ENCODE data around the gene CYP19A1.

The CYP19A1 gene

DNA sequence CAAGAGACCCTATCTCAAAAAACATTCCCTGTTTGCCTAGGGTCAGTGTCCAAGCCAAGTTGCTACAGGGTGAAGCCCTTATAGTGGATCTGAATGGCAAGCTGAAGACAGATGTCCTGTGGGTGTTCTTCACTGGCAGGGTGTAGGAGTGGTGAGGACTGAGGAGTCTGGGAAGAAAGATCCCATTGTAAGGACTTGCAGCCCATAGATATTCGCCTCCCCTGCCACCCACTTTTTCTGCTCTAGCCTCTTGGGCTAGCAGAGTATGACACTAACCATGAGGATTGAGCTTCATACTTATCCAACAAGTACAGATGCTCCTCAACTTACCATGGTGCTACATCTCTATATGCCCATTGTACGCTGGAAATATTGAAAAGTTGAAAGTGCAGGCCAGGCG lies 13.2 kb downstream of the CYP19A1 start:
- no peak for DNase-seq (ENCODE audit: low read depth in 2 of 2)

DNA sequence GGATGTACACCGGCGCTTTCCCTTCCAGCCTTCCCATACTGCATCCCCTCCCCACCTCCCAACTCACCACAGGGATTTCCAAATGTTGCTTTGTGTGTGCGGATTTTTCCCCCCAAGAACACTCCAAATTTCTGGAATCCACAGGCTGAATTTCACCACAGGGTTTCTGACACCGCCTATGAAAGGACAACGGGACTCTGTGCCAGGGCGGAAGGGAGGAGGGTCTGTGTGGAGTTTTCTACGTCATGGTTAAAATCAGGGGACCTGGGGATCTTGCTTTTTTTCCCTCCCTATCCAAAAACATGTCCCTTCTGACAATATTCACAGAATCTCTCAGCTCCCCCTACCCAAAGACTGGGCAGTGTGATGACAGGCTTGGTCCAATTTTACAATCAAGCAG lies 14.6 kb downstream of the CYP19A1 start:
- no peak for DNase-seq (ENCODE audit: low read depth in 2 of 2)

DNA sequence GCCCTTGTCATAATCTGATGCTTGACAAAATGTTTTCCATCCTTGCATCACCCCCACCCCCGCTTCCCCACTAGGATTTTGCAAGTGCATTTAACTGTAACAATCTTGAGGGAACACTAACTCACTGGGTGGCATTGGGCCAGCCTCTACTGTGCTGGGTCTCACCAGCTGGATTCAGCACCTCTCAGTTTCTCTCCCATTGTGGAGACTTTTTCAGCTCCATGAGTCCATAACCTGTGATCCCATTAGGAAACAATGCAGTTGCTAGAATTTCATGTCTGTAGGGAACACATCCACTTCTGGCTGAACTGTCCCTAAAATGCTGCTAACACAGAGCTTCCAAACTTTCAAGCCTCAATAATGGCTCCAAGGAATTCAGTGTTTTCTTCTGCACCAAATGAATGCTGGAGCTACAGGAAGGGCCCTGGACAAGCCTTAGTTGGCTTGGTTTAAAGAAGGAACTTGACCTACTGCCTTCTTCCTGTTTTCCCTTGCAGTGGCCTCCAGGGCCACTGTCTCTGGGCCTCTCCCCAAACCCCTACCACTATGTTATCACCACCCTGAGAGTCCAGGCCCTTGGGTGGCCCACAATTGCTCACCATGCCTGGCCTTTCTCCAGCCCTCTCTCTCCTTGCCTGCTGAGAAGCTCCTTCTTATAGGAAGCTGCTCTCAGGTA lies 15.6 kb downstream of the CYP19A1 start:
- DNase-seq (ENCODE audit: low read depth in 2 of 2) = no peak

DNA sequence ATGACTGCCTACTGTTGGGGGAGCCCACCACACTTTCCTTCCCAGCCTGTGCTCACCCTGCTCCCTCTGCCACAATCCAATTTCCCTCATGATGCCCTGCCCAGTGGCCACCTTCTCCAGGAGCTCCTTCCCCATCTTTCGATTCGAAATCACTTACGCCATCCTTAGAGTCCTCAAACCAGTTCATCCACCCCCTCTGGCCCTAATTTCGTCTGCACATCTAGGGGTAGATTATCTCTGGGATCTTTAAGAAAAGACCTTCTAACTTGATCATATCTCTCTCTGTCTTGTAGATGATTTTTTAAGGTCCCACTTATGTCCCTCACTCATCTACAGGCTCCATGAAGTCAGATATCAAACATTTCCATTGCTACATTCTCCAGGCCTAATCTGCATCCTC lies 17.1 kb downstream of the CYP19A1 start:
- DNase-seq (ENCODE audit: low read depth in 2 of 2) = no peak

DNA sequence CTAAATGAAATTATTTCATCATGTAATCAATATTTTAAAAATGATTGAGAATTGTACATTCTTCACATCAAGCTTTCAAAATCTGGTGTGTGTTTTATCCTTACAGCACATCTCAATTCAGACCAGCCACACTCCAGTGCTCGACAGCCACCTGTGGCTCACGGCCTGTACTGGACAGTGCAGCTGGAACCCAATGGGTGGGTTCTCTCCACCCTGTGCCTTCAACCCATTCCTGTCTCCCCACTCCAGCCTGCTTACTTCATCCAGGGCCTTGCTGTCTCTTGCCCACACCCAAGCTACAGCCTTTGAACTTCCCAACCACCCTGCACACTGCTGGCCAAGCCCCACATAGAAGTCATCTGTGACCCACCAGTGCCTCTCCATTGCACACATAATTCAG lies 17.6 kb downstream of the CYP19A1 start:
- DNase-seq (ENCODE audit: low read depth in 2 of 2) = no peak

DNA sequence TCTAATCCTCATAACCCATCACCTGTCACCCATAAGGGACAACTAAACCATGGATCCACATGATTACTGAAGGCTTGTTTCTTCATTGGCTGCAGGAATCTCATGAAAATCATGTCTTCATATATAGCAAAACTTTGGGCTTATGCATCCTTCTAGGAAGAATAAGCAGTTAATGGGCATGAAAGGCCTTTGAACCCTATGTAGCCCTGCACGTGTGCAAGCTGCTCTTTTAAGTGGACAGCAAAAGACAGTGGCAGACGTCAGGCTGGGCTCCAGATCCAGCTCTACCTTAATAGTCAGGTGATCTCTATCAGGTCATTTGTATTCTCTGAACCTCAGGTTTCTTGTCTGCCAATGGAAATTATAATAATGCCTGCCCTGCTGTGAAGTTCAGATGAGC lies 18.9 kb downstream of the CYP19A1 start:
- no peak for DNase-seq (ENCODE audit: low read depth in 2 of 2)

DNA sequence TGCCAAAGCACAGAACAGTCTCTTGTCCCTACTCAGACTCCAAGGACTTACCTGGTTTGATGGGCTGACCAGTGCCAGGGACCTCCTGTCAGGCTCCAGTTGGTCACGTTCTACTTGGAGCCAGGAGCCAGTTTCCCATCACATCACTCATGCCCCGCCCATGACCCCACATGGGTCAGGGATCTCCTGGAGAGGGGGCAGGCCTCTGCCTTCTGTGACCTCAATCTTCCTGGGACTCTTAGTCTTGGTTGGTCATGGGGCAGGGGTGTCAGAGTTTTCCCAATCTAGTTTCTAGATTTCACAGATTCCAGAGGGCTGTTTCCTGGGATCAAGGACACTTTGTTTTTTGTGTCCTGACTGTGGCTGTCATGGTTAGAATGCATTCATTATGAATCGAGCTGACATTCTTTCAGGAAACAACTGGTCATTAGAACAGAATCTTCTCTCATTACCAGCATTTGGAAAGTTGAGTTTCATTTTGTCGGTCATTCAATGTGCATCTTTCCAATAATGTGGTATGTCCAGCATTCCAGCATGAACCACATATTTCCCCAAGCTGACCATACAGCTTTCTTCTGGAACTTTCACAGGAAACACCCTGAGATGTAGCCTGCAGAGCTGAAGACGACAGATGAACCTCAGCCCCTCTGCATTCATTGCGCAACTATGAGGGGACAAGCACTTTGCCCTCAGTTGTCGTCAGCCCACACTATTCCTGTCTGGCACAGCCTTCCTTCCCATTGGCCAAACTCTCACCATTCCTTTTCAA lies 19.8 kb downstream of the CYP19A1 start:
- no peak for DNase-seq (ENCODE audit: low read depth in 2 of 2)

DNA sequence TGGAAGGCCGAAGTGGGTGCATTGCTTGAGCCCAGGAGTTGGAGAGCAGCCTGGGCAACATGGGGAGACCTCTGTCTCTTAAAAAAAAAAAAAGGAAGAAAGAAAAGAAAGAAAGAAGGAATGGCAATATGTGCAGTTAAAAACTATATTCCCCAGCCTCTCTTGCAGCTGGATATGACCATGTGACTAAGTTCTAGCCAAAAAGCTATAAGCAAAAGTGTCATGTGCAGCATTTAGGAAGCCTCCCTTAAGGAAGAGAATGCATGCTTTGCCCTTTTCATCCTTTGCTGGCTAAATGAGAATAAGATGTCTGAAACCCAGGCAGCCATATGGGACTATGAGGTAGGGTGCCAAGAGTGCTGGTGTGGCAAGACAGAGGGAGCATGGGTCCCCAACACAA lies 21.8 kb downstream of the CYP19A1 start:
- no peak for DNase-seq (ENCODE audit: low read depth in 2 of 2)

DNA sequence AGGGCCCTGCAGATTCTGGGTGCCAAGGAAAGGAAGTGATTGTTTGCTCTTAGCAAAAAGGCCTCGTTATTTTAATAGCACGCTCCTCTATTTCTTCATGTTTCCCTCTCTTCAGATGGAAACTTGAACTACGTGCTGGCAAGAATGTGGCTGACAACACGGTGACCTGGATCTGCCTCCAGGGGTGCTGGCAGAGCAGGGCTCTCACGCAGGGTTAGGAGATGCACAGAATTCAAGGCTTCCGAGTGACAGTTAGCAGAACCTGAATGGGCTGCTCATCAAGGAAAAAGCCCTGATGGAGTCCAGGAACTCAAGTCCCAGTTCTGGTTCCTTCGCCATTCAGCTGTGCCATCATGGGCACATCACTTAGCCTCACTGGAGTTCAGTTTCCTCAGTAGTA lies 22.7 kb downstream of the CYP19A1 start:
- no peak for DNase-seq (ENCODE audit: low read depth in 2 of 2)

DNA sequence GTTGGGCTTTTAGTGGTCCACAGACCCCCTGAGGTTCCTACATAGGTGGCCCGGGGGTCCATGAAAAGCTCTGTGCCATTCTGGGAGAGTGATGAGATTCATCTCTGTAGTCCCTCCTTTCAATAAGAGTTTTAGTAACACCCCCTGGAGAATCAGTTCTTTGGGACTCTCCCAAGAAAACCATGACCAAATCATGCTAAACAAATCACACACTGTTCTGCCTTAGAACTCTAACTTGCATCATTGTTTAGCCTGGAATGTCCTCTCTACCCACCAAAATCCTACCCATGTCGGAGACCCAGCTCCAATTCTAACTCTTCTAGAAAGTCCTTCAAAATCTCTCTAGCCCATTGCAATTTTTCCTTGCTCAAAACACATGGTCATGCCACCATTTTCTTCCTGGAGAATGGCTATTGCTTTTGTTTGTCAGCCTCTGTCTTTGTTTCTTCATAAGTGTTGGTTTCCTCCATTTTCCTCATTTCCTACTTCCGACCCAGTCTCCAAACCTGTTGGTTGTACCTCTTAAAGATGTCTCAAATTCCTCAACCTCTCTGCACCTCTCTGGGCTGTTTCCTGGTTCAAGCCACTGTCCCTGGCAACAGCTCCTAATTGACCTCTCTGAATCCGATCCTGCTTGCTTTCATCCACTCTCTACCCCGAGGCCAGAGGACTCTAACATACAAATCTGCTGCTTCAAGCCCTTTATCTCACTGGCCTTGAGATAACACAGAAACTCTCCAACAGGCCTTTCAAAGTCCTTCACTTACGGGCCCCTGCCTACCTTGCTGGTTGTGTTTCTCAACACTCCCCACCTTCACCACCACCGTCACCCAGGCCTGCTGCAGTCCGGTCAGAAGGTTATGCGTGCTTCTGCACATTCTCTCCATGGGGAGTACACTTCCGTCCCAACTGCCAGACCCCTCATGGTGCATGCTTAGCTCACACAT lies 23.7 kb downstream of the CYP19A1 start:
- DNase-seq (ENCODE audit: low read depth in 2 of 2) = no peak

DNA sequence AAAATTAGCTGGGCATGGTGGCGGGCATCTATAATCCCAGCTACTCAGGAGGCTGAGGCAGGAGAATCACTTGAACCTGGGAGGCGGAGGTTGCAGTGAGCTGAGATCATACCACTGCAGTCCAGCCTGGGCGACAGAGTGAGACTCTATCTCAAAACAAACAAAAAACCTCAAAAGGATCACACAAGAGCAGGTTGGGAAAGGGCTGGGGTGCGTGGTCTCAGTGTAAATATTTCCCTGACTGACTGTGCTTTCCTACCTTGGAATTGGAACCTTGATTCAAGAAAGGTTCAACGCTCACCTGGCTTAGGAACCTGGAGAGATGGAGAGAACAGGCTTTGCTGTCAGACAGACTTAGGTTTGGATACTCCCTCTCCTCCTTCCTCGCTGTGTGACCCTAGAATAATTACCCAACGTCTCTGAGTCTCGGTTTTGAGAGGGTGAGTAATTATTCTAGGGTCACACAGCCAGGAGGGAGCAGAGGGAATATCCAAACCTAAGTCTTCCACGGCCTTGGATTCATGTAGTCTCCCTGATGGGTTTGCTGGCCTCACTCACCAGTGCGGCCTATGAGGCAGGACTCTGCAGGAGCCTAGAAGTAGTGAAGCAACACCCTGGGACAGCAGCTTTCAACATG lies 24.6 kb downstream of the CYP19A1 start:
- no peak for DNase-seq (ENCODE audit: low read depth in 2 of 2)

DNA sequence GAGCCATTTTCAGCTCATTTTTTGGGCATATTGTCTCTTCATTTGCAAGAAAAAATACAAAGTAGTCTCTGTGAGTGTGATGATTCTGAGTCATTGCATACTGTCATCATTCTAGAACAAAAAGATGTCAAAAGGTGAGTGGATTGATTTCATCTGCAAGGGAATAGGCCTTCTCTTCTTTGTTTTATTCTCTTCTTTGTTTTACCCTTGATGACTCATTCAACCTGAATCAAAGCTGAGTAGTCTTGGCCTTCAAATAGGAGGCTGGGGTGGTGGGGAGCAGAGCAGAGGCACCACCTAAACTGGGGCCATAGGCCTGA lies 25.4 kb downstream of the CYP19A1 start:
- no peak for DNase-seq (ENCODE audit: low read depth in 2 of 2)

DNA sequence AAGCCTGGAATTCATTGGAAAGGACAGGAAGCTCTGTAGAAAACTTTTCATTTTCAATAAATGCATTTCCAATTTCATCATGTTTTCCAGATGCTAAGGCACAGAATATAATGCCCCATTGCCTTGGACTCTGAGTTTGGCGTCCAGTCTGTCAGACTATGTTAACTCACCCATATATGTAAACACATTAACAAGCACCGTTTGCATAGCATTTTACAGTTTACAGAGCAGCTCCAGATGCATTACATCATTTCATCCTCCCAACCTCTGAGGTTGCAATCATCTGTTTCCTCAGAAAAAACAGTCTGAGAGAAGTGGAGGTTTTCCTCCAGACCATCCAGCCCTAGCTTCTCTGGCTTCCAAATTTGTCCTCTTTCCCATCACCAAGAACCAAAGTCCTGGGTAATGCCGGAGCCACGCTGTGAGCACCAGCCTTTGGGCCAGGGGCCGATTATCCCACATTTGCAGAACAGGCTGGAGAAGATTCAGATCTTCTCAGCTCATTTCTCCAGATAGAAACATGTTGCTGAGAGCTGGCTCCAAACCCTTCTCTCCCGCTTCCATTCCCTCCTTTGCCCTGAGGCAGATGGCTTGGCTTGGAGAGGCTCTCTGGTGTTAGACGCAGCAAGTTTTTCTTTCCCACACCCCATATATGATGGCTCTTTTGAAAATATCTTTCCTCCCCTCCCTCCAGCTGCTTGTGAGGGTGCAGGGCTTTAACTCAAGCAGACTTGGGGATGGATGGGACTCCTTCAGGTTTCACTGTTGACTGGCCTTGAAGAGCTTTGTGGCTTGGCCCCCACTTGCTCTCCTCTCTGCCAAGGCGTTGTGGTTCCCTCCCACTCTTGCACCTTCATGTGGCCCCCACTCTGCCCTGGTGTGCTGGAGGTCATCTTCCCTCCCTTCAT lies 26.0 kb downstream of the CYP19A1 start:
- DNase-seq (ENCODE audit: low read depth in 2 of 2) = no peak

DNA sequence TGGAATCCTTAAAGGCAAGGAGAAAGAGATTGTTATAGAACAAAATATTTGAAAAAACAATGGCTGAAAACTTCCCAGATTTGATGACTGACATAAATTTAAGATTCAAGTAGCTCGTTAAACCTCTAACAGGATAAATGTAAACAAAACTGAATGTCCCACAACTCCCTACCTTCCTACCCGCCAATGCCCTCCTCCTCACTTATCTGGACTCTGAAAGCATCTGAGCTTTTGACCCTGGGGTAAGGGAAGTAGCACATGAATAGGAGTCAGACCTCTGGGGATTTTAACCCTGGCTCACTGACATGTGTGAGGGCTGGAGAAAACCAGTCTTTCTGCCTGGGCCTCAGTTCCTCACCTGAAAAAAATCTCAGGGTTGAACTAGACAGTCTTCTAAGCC lies 26.9 kb downstream of the CYP19A1 start:
- no peak for DNase-seq (ENCODE audit: low read depth in 2 of 2)

DNA sequence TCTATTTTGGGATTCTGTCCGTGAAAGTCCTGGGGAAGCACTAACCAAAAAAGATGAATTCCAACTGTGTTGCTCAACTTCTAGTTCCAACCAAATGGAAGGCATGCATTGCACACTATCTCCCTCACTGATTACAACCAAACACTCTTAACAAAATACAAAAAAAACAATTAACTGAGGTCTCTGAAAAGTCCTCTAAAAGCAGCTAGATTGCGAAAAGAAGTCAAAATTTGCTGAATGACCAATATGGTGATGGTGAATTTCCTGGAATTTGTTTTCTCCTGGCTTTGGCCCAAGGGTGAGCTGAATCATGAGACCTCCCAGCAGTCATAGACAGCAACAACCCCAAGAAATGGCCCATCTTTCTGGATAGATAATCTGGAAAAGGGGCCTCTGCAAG lies 28.3 kb downstream of the CYP19A1 start:
- DNase-seq (ENCODE audit: low read depth in 2 of 2) = no peak

DNA sequence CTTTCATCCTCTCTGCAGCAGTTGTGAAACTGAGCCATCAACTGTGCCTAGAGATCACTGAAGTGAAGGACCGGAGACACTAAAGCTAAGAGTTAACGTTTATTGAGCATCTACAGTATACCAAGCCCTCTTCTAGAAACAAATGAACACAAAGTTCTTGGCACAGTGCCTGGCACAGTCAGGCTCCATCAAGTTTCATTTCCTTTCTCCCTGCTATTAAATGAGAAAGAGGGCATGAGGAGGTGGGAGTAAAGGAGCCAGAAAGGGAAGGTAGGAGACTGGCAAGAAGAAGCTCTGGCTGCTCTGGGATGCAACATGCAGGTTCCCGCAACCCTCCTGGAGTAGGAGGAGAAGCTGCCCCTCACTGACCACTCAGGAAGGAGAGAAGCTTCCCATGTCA lies 30.6 kb downstream of the CYP19A1 start:
- no peak for DNase-seq (ENCODE audit: low read depth in 2 of 2)

DNA sequence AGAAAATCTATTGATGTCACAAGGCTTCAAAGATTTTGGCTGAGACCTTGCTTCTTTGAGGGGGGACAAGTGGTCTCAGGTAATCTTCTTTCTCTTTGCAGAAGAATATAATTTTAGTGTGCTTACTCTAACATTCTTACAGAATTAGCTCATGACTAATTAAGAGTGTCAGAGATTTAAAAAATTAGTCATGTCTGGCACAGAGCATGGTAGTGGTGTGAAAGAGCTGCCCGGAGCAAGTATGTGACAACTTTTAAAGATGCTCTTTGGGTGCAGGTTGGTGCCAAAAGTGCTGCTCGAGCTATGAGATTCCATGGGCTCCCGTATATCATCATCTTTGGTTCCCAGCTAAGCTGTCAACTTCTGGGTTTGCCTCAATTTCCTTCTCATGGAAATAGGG lies 31.1 kb downstream of the CYP19A1 start:
- DNase-seq (ENCODE audit: low read depth in 2 of 2) = no peak

DNA sequence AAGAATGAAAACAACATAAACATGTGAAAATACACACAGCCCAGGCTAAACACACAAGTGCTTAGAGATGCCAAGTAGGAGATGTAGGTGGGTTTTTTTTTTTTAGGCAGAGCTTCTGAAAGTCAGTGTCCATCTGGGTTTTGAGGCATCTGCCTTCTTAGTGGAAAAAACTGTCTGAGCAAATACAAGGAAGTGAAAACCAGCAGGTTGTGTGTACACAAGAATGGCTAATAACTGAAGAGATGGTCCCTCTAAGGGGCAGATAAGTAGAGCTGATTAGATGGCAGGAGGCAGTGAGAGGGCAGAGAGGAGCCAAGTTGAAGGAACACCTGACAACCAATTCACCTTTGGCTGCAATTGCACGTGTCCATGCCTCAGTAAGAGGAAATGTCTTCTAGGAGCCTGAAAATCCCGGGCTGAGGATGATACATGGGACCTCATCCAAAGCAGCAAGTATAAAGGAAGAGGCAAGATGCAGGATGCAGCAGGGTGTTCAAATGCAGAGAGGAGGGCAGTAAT lies 34.9 kb downstream of the CYP19A1 start:
- no peak for DNase-seq (ENCODE audit: low read depth in 2 of 2)

DNA sequence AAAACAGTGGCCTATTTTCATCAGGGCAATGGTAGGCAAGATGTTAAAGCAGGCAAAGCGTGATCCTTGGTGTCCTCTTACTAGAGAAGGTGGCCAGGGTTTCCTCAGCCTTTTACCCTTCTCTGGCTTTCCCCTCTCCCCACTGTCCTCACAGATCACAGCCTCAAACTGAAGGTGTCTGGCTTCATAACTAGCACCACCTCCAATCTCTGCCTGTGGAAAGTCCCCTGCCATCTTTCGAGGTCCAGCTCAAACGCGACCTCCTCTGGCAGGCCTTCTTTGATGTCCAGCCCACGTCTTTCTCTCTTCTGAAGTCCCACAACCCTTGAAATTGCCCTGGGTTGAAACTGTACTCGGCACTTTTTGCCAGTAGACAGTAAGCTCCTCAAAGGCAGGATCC lies 35.9 kb downstream of the CYP19A1 start:
- no peak for DNase-seq (ENCODE audit: low read depth in 2 of 2)

DNA sequence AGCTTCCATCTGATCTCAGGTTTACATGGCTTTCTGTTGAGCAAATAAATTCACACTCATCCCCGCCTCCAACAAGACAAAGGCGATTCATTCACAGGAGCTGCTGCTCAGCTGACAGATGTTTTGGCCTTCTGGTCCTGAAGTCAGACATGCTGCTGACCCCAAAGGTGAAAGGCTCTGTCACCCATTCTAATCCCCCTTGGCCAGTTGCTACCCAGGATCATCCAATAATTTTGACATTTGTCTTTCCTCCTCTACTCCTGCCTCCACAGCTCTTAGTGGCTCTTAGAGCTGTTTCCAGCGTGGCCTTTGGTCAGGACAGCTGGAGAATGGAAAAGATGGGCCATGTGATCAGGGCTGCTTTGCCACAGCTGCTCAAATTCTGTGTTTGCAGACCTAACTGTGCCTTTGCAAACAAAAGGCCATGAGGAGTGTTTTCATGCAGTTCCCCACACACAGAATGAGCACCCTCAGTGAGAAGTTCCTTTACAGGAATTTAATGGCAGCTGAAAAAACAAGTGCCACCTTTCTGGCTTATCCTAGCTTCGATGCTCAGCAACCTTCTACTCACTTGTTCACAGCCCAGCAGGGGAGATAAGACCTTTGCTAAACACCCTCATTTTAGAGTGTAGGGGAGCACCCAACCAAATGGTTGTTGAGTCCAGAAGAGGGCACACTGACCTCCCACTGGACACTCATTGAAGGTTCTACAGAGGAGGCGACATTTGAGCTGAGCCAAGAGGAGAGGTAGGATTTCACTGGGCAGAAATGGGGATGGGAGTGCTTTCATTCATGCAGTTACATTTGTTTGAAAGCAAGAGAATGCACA lies 39.0 kb downstream of the CYP19A1 start:
- DNase-seq (ENCODE audit: low read depth in 2 of 2) = no peak

Measured in stimulated activated CD8-positive, alpha-beta memory T cell treated with anti-CD3 and anti-CD28 coated beads, Interleukin-7, amount 100 ng/mL, for 1 hour (primary cell).